ENCODE results near the gene HIVEP3.

The HIVEP3 gene

GRCh38 chr1:41662765-41663437, 255.8 kb downstream of the HIVEP3 start (continued):
- TF ChIP-seq, protein P1, sequence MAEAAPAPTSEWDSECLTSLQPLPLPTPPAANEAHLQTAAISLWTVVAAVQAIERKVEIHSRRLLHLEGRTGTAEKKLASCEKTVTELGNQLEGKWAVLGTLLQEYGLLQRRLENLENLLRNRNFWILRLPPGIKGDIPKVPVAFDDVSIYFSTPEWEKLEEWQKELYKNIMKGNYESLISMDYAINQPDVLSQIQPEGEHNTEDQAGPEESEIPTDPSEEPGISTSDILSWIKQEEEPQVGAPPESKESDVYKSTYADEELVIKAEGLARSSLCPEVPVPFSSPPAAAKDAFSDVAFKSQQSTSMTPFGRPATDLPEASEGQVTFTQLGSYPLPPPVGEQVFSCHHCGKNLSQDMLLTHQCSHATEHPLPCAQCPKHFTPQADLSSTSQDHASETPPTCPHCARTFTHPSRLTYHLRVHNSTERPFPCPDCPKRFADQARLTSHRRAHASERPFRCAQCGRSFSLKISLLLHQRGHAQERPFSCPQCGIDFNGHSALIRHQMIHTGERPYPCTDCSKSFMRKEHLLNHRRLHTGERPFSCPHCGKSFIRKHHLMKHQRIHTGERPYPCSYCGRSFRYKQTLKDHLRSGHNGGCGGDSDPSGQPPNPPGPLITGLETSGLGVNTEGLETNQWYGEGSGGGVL (tag by site-specific recombination; IDR thresholded peaks at IDR 0.05): peak; percentile 46; the same call in 1 of the 2 replicates
- TF ChIP-seq ELK4 (IDR thresholded peaks at IDR 0.05; ENCODE audit: borderline replicate concordance, low read depth, low read length): no peak
- no peak for TF ChIP-seq OVOL3 (tag by site-specific recombination; IDR thresholded peaks at IDR 0.05)
- no peak for TF ChIP-seq ZNF239 (tag by site-specific recombination; IDR thresholded peaks at IDR 0.05)
- TF ChIP-seq ZBTB17 (tag by site-specific recombination; IDR thresholded peaks at IDR 0.05): no peak
- peak; percentile 92 for TF ChIP-seq ZBTB20 (tag by site-specific recombination; IDR thresholded peaks at IDR 0.05)
- no peak for TF ChIP-seq ZNF366 (tag by site-specific recombination; conservative IDR thresholded peaks at IDR 0.05)
- TF ChIP-seq, protein P2, sequence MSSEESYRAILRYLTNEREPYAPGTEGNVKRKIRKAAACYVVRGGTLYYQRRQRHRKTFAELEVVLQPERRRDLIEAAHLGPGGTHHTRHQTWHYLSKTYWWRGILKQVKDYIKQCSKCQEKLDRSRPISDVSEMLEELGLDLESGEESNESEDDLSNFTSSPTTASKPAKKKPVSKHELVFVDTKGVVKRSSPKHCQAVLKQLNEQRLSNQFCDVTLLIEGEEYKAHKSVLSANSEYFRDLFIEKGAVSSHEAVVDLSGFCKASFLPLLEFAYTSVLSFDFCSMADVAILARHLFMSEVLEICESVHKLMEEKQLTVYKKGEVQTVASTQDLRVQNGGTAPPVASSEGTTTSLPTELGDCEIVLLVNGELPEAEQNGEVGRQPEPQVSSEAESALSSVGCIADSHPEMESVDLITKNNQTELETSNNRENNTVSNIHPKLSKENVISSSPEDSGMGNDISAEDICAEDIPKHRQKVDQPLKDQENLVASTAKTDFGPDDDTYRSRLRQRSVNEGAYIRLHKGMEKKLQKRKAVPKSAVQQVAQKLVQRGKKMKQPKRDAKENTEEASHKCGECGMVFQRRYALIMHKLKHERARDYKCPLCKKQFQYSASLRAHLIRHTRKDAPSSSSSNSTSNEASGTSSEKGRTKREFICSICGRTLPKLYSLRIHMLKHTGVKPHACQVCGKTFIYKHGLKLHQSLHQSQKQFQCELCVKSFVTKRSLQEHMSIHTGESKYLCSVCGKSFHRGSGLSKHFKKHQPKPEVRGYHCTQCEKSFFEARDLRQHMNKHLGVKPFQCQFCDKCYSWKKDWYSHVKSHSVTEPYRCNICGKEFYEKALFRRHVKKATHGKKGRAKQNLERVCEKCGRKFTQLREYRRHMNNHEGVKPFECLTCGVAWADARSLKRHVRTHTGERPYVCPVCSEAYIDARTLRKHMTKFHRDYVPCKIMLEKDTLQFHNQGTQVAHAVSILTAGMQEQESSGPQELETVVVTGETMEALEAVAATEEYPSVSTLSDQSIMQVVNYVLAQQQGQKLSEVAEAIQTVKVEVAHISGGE (tag by site-specific recombination; conservative IDR thresholded peaks at IDR 0.05; ENCODE audit: low read depth): no peak
- TF ChIP-seq ZNF302 (tag by site-specific recombination; IDR thresholded peaks at IDR 0.05; ENCODE audit: low read depth): no peak
- no peak for TF ChIP-seq ZNF473 (tag by site-specific recombination; IDR thresholded peaks at IDR 0.05)
- no peak for TF ChIP-seq ZNF530 (tag by site-specific recombination; IDR thresholded peaks at IDR 0.05; ENCODE audit: low read depth)
- TF ChIP-seq SCRT2 (tag by site-specific recombination; IDR thresholded peaks at IDR 0.05): no peak
- no peak for TF ChIP-seq ZNF639 (tag by site-specific recombination; IDR thresholded peaks at IDR 0.05)
- TF ChIP-seq MZF1 (tag by site-specific recombination; IDR thresholded peaks at IDR 0.05; ENCODE audit: borderline replicate concordance): no peak
- TF ChIP-seq ZFP3 (tag by site-specific recombination; IDR thresholded peaks at IDR 0.05; ENCODE audit: low read depth): no peak
- no peak for TF ChIP-seq ZNF621 (tag by site-specific recombination; IDR thresholded peaks at IDR 0.05)
- no peak for TF ChIP-seq ZSCAN18 (tag by site-specific recombination; IDR thresholded peaks at IDR 0.05)
- TF ChIP-seq ZFHX2 (tag by site-specific recombination; conservative IDR thresholded peaks at IDR 0.05): no peak
- no peak for TF ChIP-seq ZSCAN16 (tag by site-specific recombination; IDR thresholded peaks at IDR 0.05)
- no peak for TF ChIP-seq TCF7L2 (IDR thresholded peaks at IDR 0.05; ENCODE audit: borderline replicate concordance, low read depth, low read length)
- TF ChIP-seq ZNF214 (tag by site-specific recombination; IDR thresholded peaks at IDR 0.05; ENCODE audit: borderline replicate concordance): no peak
- TF ChIP-seq ZNF155 (tag by site-specific recombination; IDR thresholded peaks at IDR 0.05): no peak
- TF ChIP-seq ZNF704 (tag by site-specific recombination; IDR thresholded peaks at IDR 0.05): no peak
- TF ChIP-seq ZNF223 (tag by site-specific recombination; IDR thresholded peaks at IDR 0.05): no peak
- TF ChIP-seq, protein P3, sequence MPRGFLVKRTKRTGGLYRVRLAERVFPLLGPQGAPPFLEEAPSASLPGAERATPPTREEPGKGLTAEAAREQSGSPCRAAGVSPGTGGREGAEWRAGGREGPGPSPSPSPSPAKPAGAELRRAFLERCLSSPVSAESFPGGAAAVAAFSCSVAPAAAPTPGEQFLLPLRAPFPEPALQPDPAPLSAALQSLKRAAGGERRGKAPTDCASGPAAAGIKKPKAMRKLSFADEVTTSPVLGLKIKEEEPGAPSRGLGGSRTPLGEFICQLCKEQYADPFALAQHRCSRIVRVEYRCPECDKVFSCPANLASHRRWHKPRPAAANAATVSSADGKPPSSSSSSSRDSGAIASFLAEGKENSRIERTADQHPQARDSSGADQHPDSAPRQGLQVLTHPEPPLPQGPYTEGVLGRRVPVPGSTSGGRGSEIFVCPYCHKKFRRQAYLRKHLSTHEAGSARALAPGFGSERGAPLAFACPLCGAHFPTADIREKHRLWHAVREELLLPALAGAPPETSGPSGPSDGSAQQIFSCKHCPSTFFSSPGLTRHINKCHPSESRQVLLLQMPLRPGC (tag by site-specific recombination; IDR thresholded peaks at IDR 0.05): no peak
- TF ChIP-seq ZNF341 (tag by site-specific recombination; IDR thresholded peaks at IDR 0.05; ENCODE audit: low read depth): peak; percentile 93
- no peak for TF ChIP-seq ZNF585B (tag by site-specific recombination; IDR thresholded peaks at IDR 0.05)
- TF ChIP-seq ZNF629 (tag by site-specific recombination; IDR thresholded peaks at IDR 0.05): no peak
- no peak for TF ChIP-seq ZNF776 (tag by site-specific recombination; IDR thresholded peaks at IDR 0.05; ENCODE audit: borderline replicate concordance)

Data from HEK293 (cell line).